Endothelial cell (in vitro differentiated cells): ENCODE results near the gene GRK1. TPM values are rescaled to one million over a fixed set of nuclear protein-coding genes. Genes with fewer than 3 reads are reported as not detected.

ENCODE experiments used
- DNase-seq: peaks from one replicate; pipeline ENCODE4 v3.0.0; 2021; ENCODE audit warnings: low spot score
- H3K27ac Mint-ChIP-seq: one replicate; pipeline ENCODE4 v1.8.0; 2021; ENCODE audit warnings: mixed read lengths, inconsistent platforms; ENCODE audit not compliant: unreplicated experiment
- H3K27me3 Mint-ChIP-seq: one replicate; pipeline ENCODE4 v1.8.0; 2021; ENCODE audit warnings: mild to moderate bottlenecking, moderate library complexity, mixed read lengths, inconsistent platforms; ENCODE audit not compliant: unreplicated experiment
- H3K36me3 Mint-ChIP-seq: one replicate; pipeline ENCODE4 v1.8.0; 2021; ENCODE audit warnings: mild to moderate bottlenecking, low read depth, mixed read lengths, inconsistent platforms; ENCODE audit not compliant: unreplicated experiment
- H3K4me1 Mint-ChIP-seq: one replicate; pipeline ENCODE4 v1.8.0; 2021; ENCODE audit warnings: mild to moderate bottlenecking, mixed read lengths, inconsistent platforms; ENCODE audit not compliant: unreplicated experiment
- H3K4me3 Mint-ChIP-seq: one replicate; pipeline ENCODE4 v1.8.0; 2021; ENCODE audit warnings: mild to moderate bottlenecking, mixed read lengths, inconsistent platforms; ENCODE audit not compliant: unreplicated experiment
- H3K9me3 Mint-ChIP-seq: one replicate; pipeline ENCODE4 v1.8.0; 2021; ENCODE audit warnings: mixed read lengths, inconsistent platforms; ENCODE audit not compliant: unreplicated experiment
- total RNA-seq: library from RNA; stranded (reverse); fragmentation: NEBNext Ultra II Directional; extraction: Animal tissue kit (Norgen Biotek cat#: 25700); gene quantifications from one replicate; pipeline ENCODE4 v1.2.1, GENCODE V29; 2021; ENCODE audit not compliant: unreplicated experiment
- TF ChIP-seq, protein P1 (sequence below): fragments of 200-600 bp; sonication (generic); IDR thresholded peaks from one replicate; pipeline ENCODE4 v1.5.0; 2021; ENCODE audit warnings: antibody characterized with exemption; ENCODE audit not compliant: unreplicated experiment

Gene GRK1
- total RNA-seq, 1 donor from 2014 or later = 0.54 TPM

DNA sequence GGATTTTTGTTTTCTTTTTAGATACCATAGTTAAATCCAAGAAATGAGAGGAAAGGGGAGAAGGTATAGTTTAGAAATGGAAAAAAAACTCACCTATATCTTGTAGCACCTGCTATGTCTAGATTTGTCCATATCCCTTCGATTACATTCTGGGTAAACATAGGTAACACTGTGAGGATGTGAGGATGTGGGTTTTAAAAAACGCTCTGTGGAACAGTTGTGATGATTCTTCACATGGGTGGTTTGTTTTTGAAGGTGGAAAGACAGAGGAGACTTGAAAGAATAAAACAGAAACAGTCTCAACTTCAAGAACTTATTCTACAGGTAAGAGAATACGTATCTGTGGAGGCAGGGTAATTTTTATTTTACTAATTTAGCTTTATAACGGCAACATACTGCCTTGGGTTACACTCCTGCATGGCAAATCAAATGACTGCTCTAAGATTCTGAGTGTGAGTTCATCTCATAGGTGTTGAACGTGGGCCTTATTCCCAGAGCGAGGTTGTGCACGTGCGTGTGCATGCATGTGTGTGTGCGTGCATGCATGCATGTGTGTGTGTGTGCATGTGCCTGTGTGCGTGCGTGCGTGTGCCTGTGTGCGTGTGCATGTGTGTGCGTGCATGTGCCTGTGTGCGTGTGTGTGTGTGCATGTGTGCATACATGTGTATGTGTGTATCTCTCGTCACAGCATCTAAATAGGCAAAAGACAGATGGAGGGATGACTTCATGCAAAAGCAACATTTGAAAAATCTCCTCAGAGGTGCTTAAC lies 32.6 kb upstream of the GRK1 start:
- Mint-ChIP-seq H3K36me3 (peaks cover 54% of the 10 kb centered on the region), H3K9me3 (no peaks in the 10 kb centered on the region), H3K4me3 (peak overlapping the region; percentile 78), H3K27ac (peak overlapping the region; percentile 72), H3K4me1 (peaks cover 45% of the 10 kb centered on the region), H3K27me3 (peaks cover 11% of the 10 kb centered on the region)
- no peak for DNase-seq
- TF ChIP-seq, protein P1, sequence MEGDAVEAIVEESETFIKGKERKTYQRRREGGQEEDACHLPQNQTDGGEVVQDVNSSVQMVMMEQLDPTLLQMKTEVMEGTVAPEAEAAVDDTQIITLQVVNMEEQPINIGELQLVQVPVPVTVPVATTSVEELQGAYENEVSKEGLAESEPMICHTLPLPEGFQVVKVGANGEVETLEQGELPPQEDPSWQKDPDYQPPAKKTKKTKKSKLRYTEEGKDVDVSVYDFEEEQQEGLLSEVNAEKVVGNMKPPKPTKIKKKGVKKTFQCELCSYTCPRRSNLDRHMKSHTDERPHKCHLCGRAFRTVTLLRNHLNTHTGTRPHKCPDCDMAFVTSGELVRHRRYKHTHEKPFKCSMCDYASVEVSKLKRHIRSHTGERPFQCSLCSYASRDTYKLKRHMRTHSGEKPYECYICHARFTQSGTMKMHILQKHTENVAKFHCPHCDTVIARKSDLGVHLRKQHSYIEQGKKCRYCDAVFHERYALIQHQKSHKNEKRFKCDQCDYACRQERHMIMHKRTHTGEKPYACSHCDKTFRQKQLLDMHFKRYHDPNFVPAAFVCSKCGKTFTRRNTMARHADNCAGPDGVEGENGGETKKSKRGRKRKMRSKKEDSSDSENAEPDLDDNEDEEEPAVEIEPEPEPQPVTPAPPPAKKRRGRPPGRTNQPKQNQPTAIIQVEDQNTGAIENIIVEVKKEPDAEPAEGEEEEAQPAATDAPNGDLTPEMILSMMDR = no peak

DNA sequence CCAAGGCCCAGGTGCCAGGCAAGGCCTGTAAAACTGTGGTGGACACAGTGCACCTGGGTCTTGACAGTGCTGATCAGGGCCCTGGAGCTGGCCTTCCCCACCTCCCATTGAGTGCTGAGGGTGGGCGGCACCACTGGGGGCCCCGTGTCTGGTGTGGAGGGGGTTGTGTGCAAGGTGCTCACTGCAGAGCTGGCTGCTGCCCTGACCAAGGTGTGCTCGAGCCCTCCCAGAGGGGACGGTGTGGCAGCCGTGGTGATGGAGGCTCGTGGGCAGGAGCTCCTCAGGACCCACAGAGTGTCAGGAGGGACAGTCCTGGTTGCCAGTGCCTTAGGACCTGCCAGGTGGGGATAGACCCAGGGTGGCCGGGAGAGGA lies 32.0 kb upstream of the GRK1 start:
- Mint-ChIP-seq H3K36me3 (peaks cover 58% of the 10 kb centered on the region), H3K9me3 (no peaks in the 10 kb centered on the region), H3K4me1 (peaks cover 39% of the 10 kb centered on the region), H3K27me3 (peaks cover 11% of the 10 kb centered on the region), H3K4me3 (peak overlapping the region; percentile 78), H3K27ac (no peak overlapping the region)
- DNase-seq = no peak
- TF ChIP-seq, protein P1 = no peak

DNA sequence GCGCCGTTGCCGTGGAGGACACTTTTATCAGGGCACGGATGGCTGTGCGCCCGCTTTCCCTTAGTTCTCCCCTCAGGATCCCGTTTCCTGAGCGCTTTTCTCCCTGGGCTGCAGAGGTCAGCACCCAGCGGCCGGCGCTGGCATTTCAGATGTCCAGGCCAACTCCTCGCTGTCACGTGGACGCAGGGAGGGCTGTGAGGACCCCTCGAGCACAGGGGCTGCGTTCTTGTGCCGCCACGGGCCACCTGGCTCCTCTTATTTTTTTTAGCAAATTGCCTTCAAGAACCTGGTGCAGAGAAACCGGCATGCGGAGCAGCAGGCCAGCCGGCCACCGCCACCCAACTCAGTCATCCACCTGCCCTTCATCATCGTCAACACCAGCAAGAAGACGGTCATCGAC lies 31.3 kb upstream of the GRK1 start:
- TF ChIP-seq, protein P1 = no peak
- no peak overlapping the region for H3K27ac Mint-ChIP-seq
- no peak overlapping the region for H3K4me3 Mint-ChIP-seq
- peaks cover 38% of the 10 kb centered on the region for H3K4me1 Mint-ChIP-seq
- peaks cover 61% of the 10 kb centered on the region for H3K36me3 Mint-ChIP-seq
- no peak for DNase-seq
- no peaks in the 10 kb centered on the region for H3K9me3 Mint-ChIP-seq
- peaks cover 8% of the 10 kb centered on the region for H3K27me3 Mint-ChIP-seq

DNA sequence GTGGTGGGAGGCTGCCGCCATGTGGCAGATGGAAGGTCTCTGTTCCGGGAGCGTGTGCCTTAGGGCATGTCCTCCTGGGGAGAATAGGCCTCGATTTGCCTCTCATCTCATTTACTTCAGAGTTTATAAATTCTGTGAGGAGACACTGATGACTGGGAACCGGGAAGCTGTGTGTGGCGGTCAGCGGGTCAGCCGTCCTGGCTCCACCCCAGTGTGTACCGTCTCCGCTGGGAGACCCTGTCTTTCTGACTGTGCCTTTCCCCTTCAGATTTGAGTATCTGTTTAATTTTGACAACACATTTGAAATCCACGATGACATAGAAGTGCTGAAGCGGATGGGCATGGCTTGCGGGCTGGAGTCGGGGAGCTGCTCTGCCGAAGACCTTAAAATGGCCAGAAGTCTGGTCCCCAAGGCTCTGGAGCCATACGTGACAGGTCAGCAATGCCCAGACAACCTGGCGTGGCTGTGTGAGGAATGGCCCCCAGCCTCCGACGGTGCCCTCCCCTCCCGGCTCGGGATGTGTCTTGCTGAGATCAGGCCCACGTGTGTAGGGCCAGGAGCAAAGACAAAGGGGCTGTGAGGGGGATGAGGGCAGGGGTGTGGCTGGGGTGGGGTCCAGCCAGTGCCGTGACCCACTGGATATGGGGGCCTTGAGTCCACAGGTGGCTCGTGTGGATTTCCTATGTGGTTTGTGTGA lies 30.6 kb upstream of the GRK1 start:
- TF ChIP-seq, protein P1 = no peak
- H3K36me3 Mint-ChIP-seq = peaks cover 59% of the 10 kb centered on the region
- H3K4me1 Mint-ChIP-seq = peaks cover 33% of the 10 kb centered on the region
- peaks cover 8% of the 10 kb centered on the region for H3K27me3 Mint-ChIP-seq
- H3K4me3 Mint-ChIP-seq = no peak overlapping the region
- H3K9me3 Mint-ChIP-seq = no peaks in the 10 kb centered on the region
- DNase-seq = no peak
- no peak overlapping the region for H3K27ac Mint-ChIP-seq
